DOHH2 (cell line): ENCODE measurements around the gene HEXA.
"Not testable (repeated sequence)": the region's sequence is repeated elsewhere in the genome, so short reads cannot be mapped to it uniquely, and the experiment has no call there.

Experiments
- H3F3A ChIP-seq: fragments of 200-600 bp; sonication (generic), shearing (Covaris generic); 2 replicates; pipeline ENCODE4 v1.6.0; 2016; ENCODE audit warnings: antibody characterized with exemption, mild to moderate bottlenecking; ENCODE audit not compliant: control insufficient read depth, insufficient read depth
- H3K27ac ChIP-seq: fragments of 200-600 bp; sonication (generic); 2 replicates; pipeline ENCODE4 v1.5.1; 2014; ENCODE audit warnings: low read depth, mild to moderate bottlenecking, low read length, moderate library complexity
- H3K27me3 ChIP-seq: fragments of 200-600 bp; sonication (generic); 2 replicates; pipeline ENCODE4 v1.6.1; 2014; ENCODE audit warnings: mild to moderate bottlenecking, low read length, mixed read lengths; ENCODE audit not compliant: control insufficient read depth
- H3K36me3 ChIP-seq: fragments of 200-600 bp; sonication (generic); 2 replicates; pipeline ENCODE4 v1.6.1; 2014; ENCODE audit warnings: mild to moderate bottlenecking, low read length, moderate library complexity, mixed read lengths; ENCODE audit not compliant: control insufficient read depth
- H3K4me1 ChIP-seq: fragments of 200-600 bp; sonication (generic); 2 replicates; pipeline ENCODE4 v1.6.1; 2014; ENCODE audit warnings: mild to moderate bottlenecking, low read length, mixed read lengths; ENCODE audit not compliant: control insufficient read depth
- H3K4me2 ChIP-seq: fragments of 200-600 bp; sonication (generic); 2 replicates; pipeline ENCODE4 v1.6.0; 2014; ENCODE audit warnings: mild to moderate bottlenecking, low read length, moderate library complexity
- H3K4me3 ChIP-seq: fragments of 200-600 bp; sonication (generic); 2 replicates; pipeline ENCODE4 v1.5.1; 2014; ENCODE audit warnings: mild to moderate bottlenecking, low read length, mixed read lengths
- H3K79me2 ChIP-seq: fragments of 200-600 bp; sonication (generic); 2 replicates; pipeline ENCODE4 v1.6.1; 2014; ENCODE audit warnings: mild to moderate bottlenecking, low read length, mixed read lengths; ENCODE audit not compliant: control insufficient read depth
- H3K9me2 ChIP-seq: fragments of 200-600 bp; sonication (generic); replicated peaks from 2 replicates; pipeline ENCODE4 v1.6.1; 2014; ENCODE audit warnings: mild to moderate bottlenecking, low read length, mixed read lengths; ENCODE audit not compliant: control insufficient read depth
- H3K9me3 ChIP-seq: fragments of 200-600 bp; sonication (generic); 2 replicates; pipeline ENCODE4 v1.6.1; 2014; ENCODE audit warnings: antibody characterized with exemption, low read length, mixed read lengths; ENCODE audit not compliant: control insufficient read depth, insufficient read depth
- H4K20me1 ChIP-seq: fragments of 200-600 bp; sonication (generic); 2 replicates; pipeline ENCODE4 v1.6.0; 2014; ENCODE audit warnings: low read depth, mild to moderate bottlenecking, antibody characterized with exemption, low read length, moderate library complexity; ENCODE audit not compliant: control insufficient read depth, insufficient read depth
- CTCF ChIP-seq: fragments of 200-600 bp; sonication (generic); IDR thresholded peaks from one replicate; pipeline ENCODE4 v1.5.1; 2014; ENCODE audit warnings: antibody characterized with exemption, mild to moderate bottlenecking, low read depth, low read length; ENCODE audit not compliant: poor library complexity, severe bottlenecking
- EZH2phosphoT487 ChIP-seq: fragments of 200-600 bp; sonication (generic); IDR thresholded peaks from 2 replicates; pipeline ENCODE4 v1.6.1; 2017; ENCODE audit warnings: borderline replicate concordance, mild to moderate bottlenecking, antibody characterized with exemption, low read length, moderate library complexity, mixed read lengths

The HEXA gene

GRCh38 chr15:72420576-72420975, 44.8 kb upstream of the HEXA start:
- Histone ChIP-seq H3K9me2 (no peaks in the 10 kb centered on the region), H3K9me3 (no peaks in the 10 kb centered on the region), H3K4me1 (peaks cover 3% of the 10 kb centered on the region; the same call in 1 of the 2 replicates), H3K36me3 (no peaks in the 10 kb centered on the region), H3K4me2 (no peak overlapping the region), H3K4me3 (no peak overlapping the region), H3K79me2 (no peaks in the 10 kb centered on the region), H3K27ac (no peak overlapping the region), H4K20me1 (no peaks in the 10 kb centered on the region), H3F3A (no peaks in the 10 kb centered on the region), H3K27me3 (no peaks in the 10 kb centered on the region)
- TF ChIP-seq EZH2phosphoT487 (no peak), CTCF (no peak)

GRCh38 chr15:72419768-72420167, 44.0 kb upstream of the HEXA start:
- H3F3A ChIP-seq, H3K27me3 ChIP-seq, H3K9me2 ChIP-seq: not testable (repeated sequence)

GRCh38 chr15:72415304-72415703, 39.5 kb upstream of the HEXA start:
- Histone ChIP-seq H3K4me3 (no peak overlapping the region), H3K79me2 (no peaks in the 10 kb centered on the region), H3K4me1 (no peaks in the 10 kb centered on the region), H3K27ac (no peak overlapping the region), H3K4me2 (no peak overlapping the region), H3K27me3 (no peaks in the 10 kb centered on the region), H3K9me2 (no peaks in the 10 kb centered on the region), H3K36me3 (no peaks in the 10 kb centered on the region), H3F3A (no peaks in the 10 kb centered on the region), H4K20me1 (no peaks in the 10 kb centered on the region), H3K9me3 (no peaks in the 10 kb centered on the region)
- no peak for TF ChIP-seq EZH2phosphoT487
- no peak for TF ChIP-seq CTCF

More at GRCh38 chr15:72419768-72420167, 44.0 kb upstream of the HEXA start:
- H3K36me3 ChIP-seq, H3K4me2 ChIP-seq, H3K9me3 ChIP-seq, H3K27ac ChIP-seq, H3K4me3 ChIP-seq, H4K20me1 ChIP-seq, H3K4me1 ChIP-seq, H3K79me2 ChIP-seq: not testable (repeated sequence)

GRCh38 chr15:72413337-72413736, 37.5 kb upstream of the HEXA start:
- H3K36me3 ChIP-seq, H3F3A ChIP-seq, H3K9me2 ChIP-seq, H3K27me3 ChIP-seq, H3K4me1 ChIP-seq, H3K4me2 ChIP-seq, H3K4me3 ChIP-seq, H3K9me3 ChIP-seq, H3K27ac ChIP-seq, H3K79me2 ChIP-seq, H4K20me1 ChIP-seq: not testable (repeated sequence)
